Mammary microvascular endothelial cell (primary cell): ENCODE measurements around the gene ADRA2C. TPM values are rescaled to one million over a fixed set of nuclear protein-coding genes. Genes with fewer than 3 reads are reported as not detected.

Experiments
- total RNA-seq: library from RNA; depleted of rRNA; stranded (reverse); fragments of >200 nt; gene quantifications from 2 replicates; pipeline ENCODE4 v1.2.3, GENCODE V29; 2015

ADRA2C gene
- 0.27 TPM in 1 of 2 replicates, not detected in the other for total RNA-seq

GRCh38 chr4:3766036-3766784 lies at the start of gene ADRA2C:
Gene ADRA2C, plus strand, starts transcription at chr4:3766385. Its CDS starts 222 bp downstream, at chr4:3766607.

Other genes starting within 250 kb of the ADRA2C start
- 150 and 168 TPM in 2 replicates for gene LRPAP1, start 234.0 kb upstream of the ADRA2C start, total RNA-seq